Stimulated activated CD8-positive, alpha-beta memory T cell treated with anti-CD3 and anti-CD28 coated beads, Interleukin-2, amount 100 ng/mL, for 48 hours (primary cell): ENCODE data around the gene KCNJ4.
"Not testable (repeated sequence)": the region's sequence is repeated elsewhere in the genome, so short reads cannot be mapped to it uniquely, and the experiment has no call there.

Experiments used
- DNase-seq, 2 donors: peaks; one replicate each; pipeline ENCODE4 v3.0.0-alpha.2; 2020; ENCODE audit warnings: low read depth in 2 of 2

Gene KCNJ4

GRCh38 chr22:38471237-38471636 is 16.2 kb upstream of the KCNJ4 start:
- DNase-seq, result no peak

GRCh38 chr22:38470179-38470578 is 15.2 kb upstream of the KCNJ4 start:
- not testable (repeated sequence) for DNase-seq

GRCh38 chr22:38469306-38469781 is 14.3 kb upstream of the KCNJ4 start:
- DNase-seq, result no peak

DNA sequence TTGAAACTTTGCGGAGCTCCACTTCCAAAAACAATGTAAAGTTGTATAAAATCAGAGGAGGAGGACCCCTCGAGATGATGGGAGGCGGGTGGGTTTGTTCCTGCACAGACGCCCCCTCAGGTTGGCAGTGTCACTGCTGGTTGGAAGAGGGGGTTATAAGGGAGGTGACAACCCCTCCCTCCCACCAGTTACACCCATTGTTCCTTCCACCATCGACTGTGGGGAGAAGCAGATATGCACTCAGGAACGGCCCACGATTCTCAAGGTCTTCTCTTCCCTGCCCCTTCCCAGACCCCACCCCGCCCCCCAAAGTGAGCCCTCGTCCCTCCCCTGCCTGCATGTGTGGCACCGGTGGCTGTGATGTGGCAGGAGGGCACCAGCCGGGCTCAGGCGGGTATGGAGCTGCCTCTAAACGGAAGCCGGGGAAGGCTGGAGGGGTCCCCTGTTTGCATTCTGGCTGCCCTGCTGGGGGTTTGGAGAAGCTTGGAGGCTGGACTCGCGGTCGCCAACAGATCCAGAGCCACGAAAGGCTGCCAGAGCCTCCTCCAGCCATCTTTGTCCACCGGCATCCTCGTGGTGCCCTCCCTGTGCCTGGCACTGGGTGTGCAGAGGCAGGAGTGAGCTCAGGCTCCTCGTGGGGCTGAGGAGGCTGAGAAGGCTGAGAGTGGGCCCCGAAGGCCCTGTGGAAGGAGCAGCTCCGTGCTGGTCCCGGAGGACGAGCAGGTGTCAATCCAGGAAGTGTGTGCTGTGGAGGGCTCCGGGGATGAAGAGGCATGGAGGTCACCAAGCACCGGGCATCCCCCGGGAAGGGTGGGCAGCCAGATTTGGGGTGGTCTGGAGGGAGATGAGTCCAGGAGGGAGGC is 13.7 kb upstream of the KCNJ4 start:
- DNase-seq, result no peak

GRCh38 chr22:38467904-38468442 is 13.0 kb upstream of the KCNJ4 start, which contains the start of gene KDELR3:
Gene KDELR3 (plus strand): TSS chr22:38468096. CDS start chr22:38468234, 138 bp downstream.
- DNase-seq, result peak; percentile 57 to 73

DNA sequence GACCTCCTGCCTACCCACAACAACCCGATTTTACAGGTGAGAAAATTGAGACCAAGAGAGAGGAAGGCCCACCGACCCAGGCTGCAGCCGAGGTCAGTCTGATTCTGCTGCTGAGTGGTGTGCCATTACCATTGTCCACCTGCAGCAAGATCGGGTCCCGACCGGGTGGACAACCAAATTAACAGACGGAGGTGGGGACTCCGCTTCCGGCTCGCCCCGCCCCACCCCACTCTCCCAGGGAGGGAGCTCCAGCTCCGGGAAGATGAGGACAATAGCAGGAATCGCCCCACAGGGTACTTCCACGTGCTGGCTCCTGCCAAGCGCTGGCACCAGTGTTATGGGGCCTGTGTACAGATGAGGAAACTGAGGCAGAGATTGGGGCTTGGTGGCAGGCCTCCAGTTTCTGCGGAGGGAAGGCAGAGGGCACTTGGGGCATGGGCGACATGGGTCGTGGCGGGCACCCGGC is 12.5 kb upstream of the KCNJ4 start:
- DNase-seq, result no peak

- DNase-seq, result no peak
Measured at GRCh38 chr22:38465673-38466490, 10.9 kb upstream of the KCNJ4 start.

DNA sequence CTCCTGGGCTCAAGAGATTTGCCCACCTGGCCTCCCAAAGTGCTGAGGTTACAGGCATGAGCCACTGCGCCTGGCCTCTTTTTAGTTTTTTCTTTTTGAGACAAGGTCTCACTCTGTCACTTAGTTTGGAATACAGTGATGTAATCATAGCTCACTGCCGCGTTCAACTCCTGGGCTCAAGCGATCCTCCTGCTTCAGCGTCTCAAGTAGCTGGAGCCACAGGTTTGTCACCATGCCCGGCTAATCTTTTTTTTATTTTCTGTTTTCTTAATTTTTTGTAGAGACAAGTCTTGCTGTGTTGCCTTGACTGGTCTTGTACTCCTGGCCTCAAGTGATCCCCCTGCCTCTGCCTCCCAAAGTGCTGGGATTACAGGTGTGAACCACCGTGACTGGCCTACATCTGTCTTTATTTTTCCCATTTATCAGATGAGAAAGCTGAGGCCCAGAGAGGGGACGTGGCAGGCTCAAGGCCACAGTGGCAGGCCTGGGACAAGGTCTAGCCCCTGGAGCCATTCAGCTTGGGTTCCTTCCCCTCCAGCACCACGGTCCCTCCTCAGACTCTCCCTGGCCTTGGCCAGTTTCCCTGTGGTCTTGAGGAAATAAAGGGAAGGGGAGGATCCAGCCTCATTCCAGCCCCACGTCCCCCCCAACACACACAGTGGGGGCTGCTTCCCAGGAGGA is 10.1 kb upstream of the KCNJ4 start:
- DNase-seq, result no peak

GRCh38 chr22:38462960-38463784 is 8.2 kb upstream of the KCNJ4 start:
- DNase-seq, result no peak

DNA sequence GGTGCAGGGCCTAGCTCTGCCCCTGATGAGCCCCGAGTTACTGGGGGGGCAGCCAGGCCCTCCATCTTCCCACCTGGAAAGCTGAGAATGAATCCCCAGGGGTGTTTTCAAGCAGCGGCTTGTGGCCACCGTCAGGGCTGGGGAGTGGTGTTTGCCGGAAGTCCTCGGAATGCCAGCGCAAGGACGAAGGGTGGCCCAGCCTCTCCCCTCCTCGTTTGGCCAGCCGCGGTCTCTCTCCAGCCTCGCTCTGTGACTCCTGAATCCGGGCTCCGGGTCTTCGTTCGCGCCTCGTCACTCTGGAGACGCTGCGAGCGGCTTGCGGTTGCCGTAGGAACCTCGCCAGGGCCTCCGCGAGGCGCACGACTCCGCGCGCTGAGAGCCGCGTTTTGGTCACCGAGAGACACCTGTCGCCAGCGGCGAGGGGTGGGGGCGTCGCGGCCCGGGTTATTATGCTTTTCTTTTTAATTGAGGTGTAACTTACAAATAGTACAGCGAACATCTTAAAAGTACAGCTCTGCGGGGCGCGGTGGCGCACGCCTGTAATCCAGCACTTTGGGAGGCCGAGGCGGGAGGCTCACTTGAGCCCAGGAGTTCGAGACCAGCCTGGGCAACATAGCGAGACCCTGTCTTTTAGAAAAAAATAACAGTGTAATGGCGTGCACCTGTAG is 6.5 kb upstream of the KCNJ4 start:
- DNase-seq, result peak; percentile 57 to 58

DNA sequence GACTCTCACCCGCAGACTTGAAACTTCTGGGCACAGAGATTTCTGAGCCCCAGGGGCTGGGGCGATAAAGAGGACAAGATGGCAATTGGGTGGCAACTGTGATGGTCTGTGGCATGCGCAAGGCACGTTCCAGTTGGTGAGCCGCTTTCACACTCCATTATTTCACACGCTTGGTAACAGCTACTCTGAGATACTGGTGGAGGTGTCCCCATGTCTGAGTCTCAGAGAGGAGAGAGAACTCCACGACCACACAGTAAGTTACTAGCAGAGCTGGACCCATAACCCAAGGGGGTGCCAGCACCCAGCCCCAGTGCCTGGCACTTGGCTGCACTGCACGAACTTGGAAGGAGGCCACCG is 6.0 kb upstream of the KCNJ4 start:
- no peak for DNase-seq

DNA sequence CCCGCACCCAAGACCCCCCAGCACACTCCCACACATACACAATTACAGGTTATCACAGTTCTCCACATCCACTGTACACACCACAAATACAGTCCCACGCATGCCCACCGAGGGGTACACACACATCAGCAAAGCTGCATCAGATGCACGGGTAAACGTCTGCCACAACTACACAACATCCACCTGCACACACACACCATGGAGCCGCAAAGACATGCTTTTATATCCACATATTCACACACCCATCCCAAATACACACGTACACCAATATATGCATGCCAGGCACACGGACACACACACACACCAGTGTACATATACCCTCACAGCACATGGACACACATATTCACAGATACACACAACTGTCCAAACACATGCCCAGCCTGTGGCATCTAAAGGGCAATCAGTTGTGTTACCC is 5.4 kb upstream of the KCNJ4 start:
- DNase-seq, result no peak

DNA sequence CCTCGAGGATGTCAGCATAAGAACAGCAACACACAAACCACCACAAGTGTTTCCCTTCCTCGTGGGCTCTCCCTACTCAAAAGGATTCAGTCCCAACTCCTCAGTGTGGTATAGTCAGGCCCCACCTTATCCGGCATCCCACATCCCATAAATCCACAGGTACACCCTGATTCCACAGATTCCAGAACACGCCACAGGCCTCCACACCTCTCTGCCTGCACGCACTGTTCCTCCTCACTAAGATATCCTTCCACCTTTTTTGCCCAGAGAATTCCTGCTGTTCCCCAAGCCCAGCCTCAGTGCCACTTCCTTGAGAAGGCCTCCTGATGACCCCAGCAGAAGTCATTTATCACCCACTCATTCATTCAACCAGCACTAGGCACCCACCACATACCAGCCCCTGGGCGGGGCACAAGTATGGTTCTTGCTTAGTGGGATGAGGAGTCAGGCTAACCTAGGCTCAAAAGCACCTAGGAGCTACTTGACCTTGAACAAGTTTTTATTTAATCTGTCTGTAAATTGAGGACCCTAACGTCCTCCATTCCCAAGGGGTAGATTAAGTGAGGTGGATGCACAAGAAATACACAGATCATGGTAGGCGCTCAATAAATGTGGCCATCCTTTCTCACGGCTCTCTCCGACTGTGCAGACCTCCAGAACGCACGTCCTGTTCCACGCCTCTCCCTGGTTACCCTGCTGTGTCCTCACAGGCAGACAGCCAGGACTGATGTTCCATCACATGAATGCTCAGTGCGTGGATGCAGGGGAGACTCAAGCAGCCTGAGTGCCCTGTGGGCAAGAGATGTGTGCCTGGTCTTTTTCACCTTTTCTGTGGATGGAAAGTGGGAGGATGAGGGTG is 2.1 kb upstream of the KCNJ4 start:
- no peak for DNase-seq

DNA sequence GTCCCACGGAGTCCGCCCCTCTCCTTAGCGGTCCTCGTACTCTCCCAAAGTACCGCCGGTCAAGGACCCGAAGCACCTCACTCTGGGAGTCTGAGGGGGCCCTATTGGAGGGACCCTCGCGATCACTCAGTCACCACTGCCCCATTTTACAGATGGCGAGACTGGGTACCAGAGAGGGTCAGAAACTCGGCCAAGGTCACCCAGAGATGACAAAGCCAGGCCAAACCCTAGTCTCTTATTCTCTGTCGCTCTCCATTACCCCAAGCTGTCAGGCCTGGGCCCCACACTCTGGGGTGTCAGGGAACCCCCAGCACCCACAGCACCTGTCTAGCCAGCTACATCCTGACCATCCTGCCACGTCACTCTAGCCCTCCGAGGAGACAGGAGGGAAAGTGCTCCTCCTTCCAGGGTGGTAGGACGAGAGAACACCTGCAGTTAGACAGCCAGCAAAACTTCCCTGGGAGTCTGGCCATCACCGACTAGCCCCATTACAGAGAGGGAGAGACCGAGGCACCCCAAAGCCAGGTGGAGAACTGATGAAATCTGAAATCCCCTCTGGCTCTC is 1.4 kb upstream of the KCNJ4 start:
- no peak for DNase-seq

DNA sequence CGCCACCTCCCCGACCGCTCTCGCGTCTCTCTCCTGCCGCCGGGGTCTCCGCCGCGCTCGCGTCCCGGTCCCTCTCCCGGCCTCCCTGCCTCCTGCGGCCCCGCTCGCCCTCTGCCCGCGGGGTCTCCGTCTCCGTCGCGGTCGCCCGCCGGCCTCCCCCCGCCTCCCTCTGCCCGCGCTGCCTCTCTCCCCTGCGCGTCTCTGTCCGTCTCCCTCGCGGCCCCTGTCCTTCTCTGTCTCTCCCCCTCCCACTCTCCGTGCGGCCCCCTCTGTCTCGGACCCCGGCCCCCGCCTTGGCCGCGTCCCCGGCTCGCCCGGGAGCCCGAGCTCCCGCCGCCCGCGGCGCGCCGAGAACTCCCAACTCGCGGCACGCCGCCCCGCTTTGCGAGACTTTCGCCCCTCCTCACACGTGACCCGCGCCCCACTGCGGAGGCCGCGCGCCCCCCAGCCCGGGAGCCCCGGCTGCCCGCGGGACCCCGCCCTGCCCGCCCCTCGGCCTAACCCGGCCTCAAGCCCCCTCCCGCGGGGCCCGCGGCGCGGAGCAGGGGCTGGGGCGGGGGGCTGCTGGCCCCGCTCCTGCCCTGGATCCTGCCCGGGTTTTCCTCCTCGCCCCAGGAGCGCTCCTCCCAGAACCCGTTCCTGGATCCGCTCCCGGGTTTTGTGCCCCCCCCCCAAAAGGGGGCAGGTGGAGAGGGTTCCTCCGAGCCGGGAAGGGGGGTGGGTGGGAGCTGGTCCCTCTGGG is 702 bp upstream of the KCNJ4 start:
- no peak for DNase-seq

DNA sequence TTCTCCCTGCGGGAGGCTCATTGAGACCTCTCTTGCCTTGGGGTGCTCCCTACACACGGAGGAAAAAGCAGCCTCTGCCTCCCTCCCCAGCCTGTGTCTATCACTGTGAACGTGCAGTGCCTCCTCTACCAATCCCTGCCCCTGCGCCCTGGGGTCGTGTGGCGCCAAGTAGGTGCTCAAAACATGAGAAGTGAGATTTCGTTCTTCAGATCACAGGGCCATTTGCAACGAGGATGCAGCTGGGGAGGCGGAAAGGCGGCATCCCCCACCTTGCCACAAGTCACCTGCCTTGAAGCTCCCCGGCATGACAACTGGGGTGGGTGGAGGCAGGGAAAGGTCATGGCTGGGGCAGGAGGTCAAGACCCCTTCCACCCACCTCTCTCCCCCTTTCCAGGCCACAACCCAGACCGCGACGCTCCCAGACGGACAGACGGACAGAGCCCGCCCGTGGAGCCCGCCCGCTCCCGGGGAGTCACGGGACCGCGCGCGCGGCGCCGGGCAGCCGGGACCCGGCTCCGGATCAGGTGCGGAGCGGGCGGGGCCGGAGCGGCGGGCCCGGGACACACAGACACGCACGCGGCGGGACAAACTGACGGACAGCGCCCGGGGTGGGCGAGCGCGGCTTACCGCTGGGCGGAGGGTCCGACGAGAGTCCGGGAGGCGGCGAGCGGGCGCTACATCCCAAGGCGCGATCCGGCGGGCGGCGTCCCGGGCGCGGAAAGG is 485 bp downstream of the KCNJ4 start:
- DNase-seq, result no peak

DNA sequence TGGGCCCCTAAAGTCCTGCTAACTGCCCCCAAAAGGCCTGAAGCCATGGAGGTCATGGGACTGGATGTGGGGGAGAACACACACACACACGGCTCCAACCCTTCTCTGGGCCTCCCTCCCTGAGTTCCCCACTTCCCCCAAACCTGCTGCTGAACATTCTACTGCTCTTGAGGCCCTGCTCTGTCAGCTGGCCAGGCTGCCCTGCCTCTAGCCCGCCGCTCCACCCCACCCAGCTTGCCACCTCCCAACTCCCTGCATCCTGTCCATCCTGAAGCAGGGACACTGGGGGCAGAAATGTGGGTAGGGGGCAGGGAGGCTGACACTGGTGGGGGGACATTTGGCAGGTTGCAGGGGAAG is 1.0 kb downstream of the KCNJ4 start:
- DNase-seq, result no peak
